GM12878 (cell line): ENCODE data around the gene DVL2. TPM values are rescaled to one million over a fixed set of nuclear protein-coding genes. Genes with fewer than 3 reads are reported as not detected.

Source experiments
- ATF7 ChIP-seq: fragments of 450-650 bp; IDR thresholded peaks from 2 replicates; pipeline ENCODE4 v1.6.1; 2016; ENCODE audit warnings: low read depth, mild to moderate bottlenecking
- BMI1 ChIP-seq: fragments of 450-650 bp; IDR thresholded peaks from 2 replicates; pipeline ENCODE4 v1.6.1; 2016; ENCODE audit warnings: mild to moderate bottlenecking, moderate library complexity, borderline replicate concordance
- CBFB ChIP-seq: IDR thresholded peaks from 2 replicates; pipeline ENCODE4 v1.6.1; 2016; ENCODE audit warnings: antibody characterized with exemption, low read depth
- CEBPZ ChIP-seq: fragments of 150-350 bp; IDR thresholded peaks from 2 replicates; pipeline ENCODE4 v1.6.1; 2016; ENCODE audit warnings: low read depth, low read length
- EP300 ChIP-seq, 2 experiments: fragments of 150-350 bp in 1 of 2; IDR thresholded peaks; 2 replicates each; pipeline ENCODE4 v1.6.1; 2011 to 2012; ENCODE audit warnings: low read depth in 2 of 2, low read length in 2 of 2, borderline replicate concordance in 1 of 2, improper control_type of control experiment in 1 of 2, inconsistent platforms in 1 of 2; ENCODE audit not compliant: control insufficient read depth in 1 of 2
- HDAC6 ChIP-seq: fragments of 200-600 bp; sonication (generic); IDR thresholded peaks from one replicate; pipeline ENCODE4 v1.8.0; 2017; ENCODE audit warnings: antibody characterized with exemption; ENCODE audit not compliant: unreplicated experiment
- JUND ChIP-seq: IDR thresholded peaks from 2 replicates; pipeline ENCODE4 v1.6.1; 2012; ENCODE audit warnings: low read depth, mild to moderate bottlenecking, low read length, improper control_type of control experiment, moderate library complexity
- MEF2B ChIP-seq: fragments of 450-650 bp; IDR thresholded peaks from 2 replicates; pipeline ENCODE4 v1.6.1; 2018; ENCODE audit warnings: mild to moderate bottlenecking, moderate library complexity; ENCODE audit not compliant: partially characterized antibody, poor library complexity, severe bottlenecking
- NFXL1 ChIP-seq: fragments of 450-650 bp; IDR thresholded peaks from 2 replicates; pipeline ENCODE4 v1.6.1; 2017; ENCODE audit warnings: antibody characterized with exemption, mild to moderate bottlenecking, borderline replicate concordance
- PAX5 ChIP-seq: IDR thresholded peaks from 2 replicates; pipeline ENCODE4 v1.6.1; 2011; ENCODE audit warnings: low read depth, low read length, borderline replicate concordance
- RFX5 ChIP-seq: IDR thresholded peaks from 2 replicates; pipeline ENCODE4 v1.6.1; 2011; ENCODE audit warnings: low read depth, low read length, improper control_type of control experiment
- SMARCA5 ChIP-seq: fragments of 450-650 bp; IDR thresholded peaks from 2 replicates; pipeline ENCODE4 v1.6.1; 2017; ENCODE audit warnings: mild to moderate bottlenecking
- SUZ12 ChIP-seq: fragments of 200-600 bp; sonication (generic); IDR thresholded peaks from one replicate; pipeline ENCODE4 v1.6.1; 2018; ENCODE audit warnings: antibody characterized with exemption, mild to moderate bottlenecking; ENCODE audit not compliant: unreplicated experiment
- WRNIP1 ChIP-seq: IDR thresholded peaks from 2 replicates; pipeline ENCODE4 v1.6.1; 2011; ENCODE audit warnings: low read depth, low read length, improper control_type of control experiment, borderline replicate concordance
- ZBED1 ChIP-seq: IDR thresholded peaks from 2 replicates; pipeline ENCODE4 v1.6.1; 2016; ENCODE audit warnings: borderline replicate concordance
- ZNF217 ChIP-seq: fragments of 450-650 bp; IDR thresholded peaks from 2 replicates; pipeline ENCODE4 v1.6.1; 2017; ENCODE audit warnings: antibody characterized with exemption, mild to moderate bottlenecking
- polyA plus RNA-seq, 11 experiments: library from polyadenylated mRNA; depleted of rRNA in 4 of 11; unstranded in 6 of 11; stranded (reverse) in 5 of 11; fragments of >200 nt; fragmentation: Nextera tagmentation in 4 of 11; fragmentation: Illumina TruSeq in 1 of 11; extraction: Ambion mirVana in 4 of 11; extraction: Trizol in 1 of 11; gene quantifications; 1 replicate in 1 of 11; 2 replicates in 10 of 11; pipeline versions ENCODE4 v1.2.1 to v1.2.3, GENCODE V29; 2011 to 2016; ENCODE audit warnings: inconsistent platforms in 2 of 11, missing spikeins in 2 of 11, low read depth in 1 of 11
- total RNA-seq, 4 experiments: library from RNA; depleted of rRNA in 3 of 4; stranded (reverse); fragments of >200 nt in 3 of 4; fragmentation: Illumina TruSeq in 1 of 4; extraction: Trizol in 1 of 4; gene quantifications; 2 replicates each; pipeline versions ENCODE4 v1.2.1 to v1.2.3, GENCODE V29; 2013 to 2021
- TF ChIP-seq, protein P1 (sequence below): IDR thresholded peaks from 2 replicates; pipeline ENCODE4 v1.6.1; 2011; ENCODE audit warnings: borderline replicate concordance, low read depth, mild to moderate bottlenecking, moderate library complexity, low read length; ENCODE audit not compliant: insufficient read depth, poor library complexity, severe bottlenecking
- TF ChIP-seq, protein P2 (sequence below), 3 experiments: IDR thresholded peaks in 2 of 3; conservative IDR thresholded peaks in 1 of 3; 2 replicates each; pipeline ENCODE4 v1.5.1; 2011; ENCODE audit warnings: low read depth in 3 of 3, low read length in 3 of 3, mild to moderate bottlenecking in 3 of 3, control low read depth in 2 of 3, moderate library complexity in 2 of 3, inconsistent platforms in 1 of 3, mixed read lengths in 1 of 3; ENCODE audit not compliant: control insufficient read depth in 2 of 3, insufficient read depth in 1 of 3; ENCODE audit errors: extremely low read depth in 1 of 3
- TF ChIP-seq, protein P3 (sequence below): fragments of 450-650 bp; IDR thresholded peaks from 2 replicates; pipeline ENCODE4 v1.6.1; 2017; ENCODE audit warnings: borderline replicate concordance

Gene DVL2
- total and polyA plus RNA-seq, 10 of the 15 experiments (the other 5 are each of a cell fraction or from before 2014, with no cell fraction given), result 0.97 to 44.8 (median 23.2) TPM

DNA sequence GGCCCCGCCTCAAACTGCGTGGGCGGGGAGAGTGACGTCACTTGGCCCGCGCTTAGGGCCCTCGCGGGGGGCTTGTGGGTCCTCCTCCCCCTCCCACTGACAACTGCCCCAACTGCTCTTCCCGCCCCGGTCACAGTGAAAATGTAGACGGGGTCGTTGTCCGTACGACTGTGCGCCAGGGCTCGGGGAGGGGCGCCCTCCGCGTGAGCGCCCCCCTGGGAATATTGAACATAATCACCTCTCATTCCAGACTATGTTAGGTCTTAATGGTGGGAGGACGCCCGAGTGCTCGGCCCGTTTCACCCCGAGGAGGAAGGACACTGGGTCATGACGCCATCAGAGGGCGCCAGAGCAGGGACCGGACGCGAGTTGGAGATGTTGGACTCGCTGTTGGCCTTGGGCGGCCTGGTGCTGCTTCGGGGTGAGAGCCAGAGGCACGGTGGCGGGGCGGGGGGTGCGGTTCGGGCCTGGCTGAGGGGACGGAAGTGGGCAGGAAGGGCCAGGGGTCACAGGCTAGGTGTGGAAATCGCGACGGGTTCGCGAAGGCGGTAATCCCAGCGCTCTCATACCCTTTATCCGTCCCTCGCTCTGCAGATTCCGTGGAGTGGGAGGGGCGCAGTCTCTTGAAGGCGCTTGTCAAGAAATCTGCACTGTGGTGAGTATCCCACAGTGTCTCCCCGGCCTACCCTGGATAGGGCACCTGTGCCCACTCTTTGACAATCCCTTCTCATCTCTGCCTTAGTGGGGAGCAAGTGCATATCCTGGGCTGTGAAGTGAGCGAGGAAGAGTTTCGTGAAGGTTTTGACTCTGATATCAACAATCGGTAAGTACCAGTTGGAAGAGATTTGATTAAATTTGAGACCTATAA is 18.1 kb upstream of the DVL2 start, which contains the start of gene ELP5 (continued):
- TF ChIP-seq NFXL1 (peak; percentile 82), SMARCA5 (peak; percentile 96), MEF2B (peak; percentile 94), ZNF217 (no peak), HDAC6 (no peak), ZBED1 (no peak; the same call in 1 of the 2 replicates), EP300 (IDR thresholded peaks at IDR 0.05; ENCODE audit: borderline replicate concordance in 1 of 2, control insufficient read depth in 1 of 2, low read depth in 2 of 2, low read length in 2 of 2) (no peak), ATF7 (peak; percentile 99), CBFB (peak; percentile 48; the same call in 1 of the 2 replicates), BMI1 (no peak), WRNIP1 (no peak), SUZ12 (no peak), CEBPZ (no peak), JUND (peak; percentile 75; the same call in 1 of the 2 replicates), PAX5 (peak; percentile 8; the same call in 1 of the 2 replicates), RFX5 (no peak)
- TF ChIP-seq, protein P1, sequence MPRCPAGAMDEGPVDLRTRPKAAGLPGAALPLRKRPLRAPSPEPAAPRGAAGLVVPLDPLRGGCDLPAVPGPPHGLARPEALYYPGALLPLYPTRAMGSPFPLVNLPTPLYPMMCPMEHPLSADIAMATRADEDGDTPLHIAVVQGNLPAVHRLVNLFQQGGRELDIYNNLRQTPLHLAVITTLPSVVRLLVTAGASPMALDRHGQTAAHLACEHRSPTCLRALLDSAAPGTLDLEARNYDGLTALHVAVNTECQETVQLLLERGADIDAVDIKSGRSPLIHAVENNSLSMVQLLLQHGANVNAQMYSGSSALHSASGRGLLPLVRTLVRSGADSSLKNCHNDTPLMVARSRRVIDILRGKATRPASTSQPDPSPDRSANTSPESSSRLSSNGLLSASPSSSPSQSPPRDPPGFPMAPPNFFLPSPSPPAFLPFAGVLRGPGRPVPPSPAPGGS, result no peak
- TF ChIP-seq, protein P2, sequence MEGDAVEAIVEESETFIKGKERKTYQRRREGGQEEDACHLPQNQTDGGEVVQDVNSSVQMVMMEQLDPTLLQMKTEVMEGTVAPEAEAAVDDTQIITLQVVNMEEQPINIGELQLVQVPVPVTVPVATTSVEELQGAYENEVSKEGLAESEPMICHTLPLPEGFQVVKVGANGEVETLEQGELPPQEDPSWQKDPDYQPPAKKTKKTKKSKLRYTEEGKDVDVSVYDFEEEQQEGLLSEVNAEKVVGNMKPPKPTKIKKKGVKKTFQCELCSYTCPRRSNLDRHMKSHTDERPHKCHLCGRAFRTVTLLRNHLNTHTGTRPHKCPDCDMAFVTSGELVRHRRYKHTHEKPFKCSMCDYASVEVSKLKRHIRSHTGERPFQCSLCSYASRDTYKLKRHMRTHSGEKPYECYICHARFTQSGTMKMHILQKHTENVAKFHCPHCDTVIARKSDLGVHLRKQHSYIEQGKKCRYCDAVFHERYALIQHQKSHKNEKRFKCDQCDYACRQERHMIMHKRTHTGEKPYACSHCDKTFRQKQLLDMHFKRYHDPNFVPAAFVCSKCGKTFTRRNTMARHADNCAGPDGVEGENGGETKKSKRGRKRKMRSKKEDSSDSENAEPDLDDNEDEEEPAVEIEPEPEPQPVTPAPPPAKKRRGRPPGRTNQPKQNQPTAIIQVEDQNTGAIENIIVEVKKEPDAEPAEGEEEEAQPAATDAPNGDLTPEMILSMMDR (IDR thresholded peaks at IDR 0.05 in 2 of 3, conservative IDR thresholded peaks at IDR 0.05 in 1 of 3; ENCODE audit: control insufficient read depth in 2 of 3, extremely low read depth in 1 of 3, insufficient read depth in 1 of 3, low read depth in 3 of 3, low read length in 3 of 3), result peak; percentile 11 to 42 (median 37); a peak in 3 of 6 replicates
- TF ChIP-seq, protein P3, sequence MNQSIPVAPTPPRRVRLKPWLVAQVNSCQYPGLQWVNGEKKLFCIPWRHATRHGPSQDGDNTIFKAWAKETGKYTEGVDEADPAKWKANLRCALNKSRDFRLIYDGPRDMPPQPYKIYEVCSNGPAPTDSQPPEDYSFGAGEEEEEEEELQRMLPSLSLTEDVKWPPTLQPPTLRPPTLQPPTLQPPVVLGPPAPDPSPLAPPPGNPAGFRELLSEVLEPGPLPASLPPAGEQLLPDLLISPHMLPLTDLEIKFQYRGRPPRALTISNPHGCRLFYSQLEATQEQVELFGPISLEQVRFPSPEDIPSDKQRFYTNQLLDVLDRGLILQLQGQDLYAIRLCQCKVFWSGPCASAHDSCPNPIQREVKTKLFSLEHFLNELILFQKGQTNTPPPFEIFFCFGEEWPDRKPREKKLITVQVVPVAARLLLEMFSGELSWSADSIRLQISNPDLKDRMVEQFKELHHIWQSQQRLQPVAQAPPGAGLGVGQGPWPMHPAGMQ, result no peak
